Stomach smooth muscle (tissue), 2 donors: Measurements from ENCODE around the gene MDN1.
A peak's percentile ranks its signal among the peaks of the same experiment; 100 is the strongest.
"Not testable (repeated sequence)": the region's sequence is repeated elsewhere in the genome, so short reads cannot be mapped to it uniquely, and the experiment has no call there.

Experiments used
- H3K27ac ChIP-seq: one replicate; pipeline ENCODE4 v1.7.0; 2013; ENCODE audit warnings: mild to moderate bottlenecking, low read length, inconsistent platforms
- H3K27me3 ChIP-seq, 2 donors: one replicate each; pipeline ENCODE4 v1.7.0; 2013; ENCODE audit warnings: low read length in 2 of 2; ENCODE audit not compliant: insufficient read depth in 2 of 2, control insufficient read depth in 1 of 2
- H3K36me3 ChIP-seq, 2 donors: one replicate each; pipeline ENCODE4 v1.7.0; 2013; ENCODE audit warnings: low read length in 2 of 2; ENCODE audit not compliant: control insufficient read depth in 2 of 2, insufficient read depth in 2 of 2
- H3K4me1 ChIP-seq: one replicate; pipeline ENCODE4 v1.7.0; 2013; ENCODE audit warnings: low read length; ENCODE audit not compliant: control insufficient read depth, insufficient read depth
- H3K4me3 ChIP-seq, 2 donors: one replicate each; pipeline ENCODE4 v1.7.0; 2013; ENCODE audit warnings: low read length in 2 of 2
- H3K9ac ChIP-seq, 2 donors: one replicate each; pipeline ENCODE4 v1.7.0; 2013; ENCODE audit warnings: low read length in 2 of 2, mild to moderate bottlenecking in 1 of 2
- H3K9me3 ChIP-seq, 2 donors: one replicate each; pipeline ENCODE4 v1.7.0; 2013; ENCODE audit warnings: low read length in 2 of 2; ENCODE audit not compliant: control insufficient read depth in 2 of 2
- donor health status: healthy.
- donor health status: Pancreatic carcinoma.

The MDN1 gene

DNA sequence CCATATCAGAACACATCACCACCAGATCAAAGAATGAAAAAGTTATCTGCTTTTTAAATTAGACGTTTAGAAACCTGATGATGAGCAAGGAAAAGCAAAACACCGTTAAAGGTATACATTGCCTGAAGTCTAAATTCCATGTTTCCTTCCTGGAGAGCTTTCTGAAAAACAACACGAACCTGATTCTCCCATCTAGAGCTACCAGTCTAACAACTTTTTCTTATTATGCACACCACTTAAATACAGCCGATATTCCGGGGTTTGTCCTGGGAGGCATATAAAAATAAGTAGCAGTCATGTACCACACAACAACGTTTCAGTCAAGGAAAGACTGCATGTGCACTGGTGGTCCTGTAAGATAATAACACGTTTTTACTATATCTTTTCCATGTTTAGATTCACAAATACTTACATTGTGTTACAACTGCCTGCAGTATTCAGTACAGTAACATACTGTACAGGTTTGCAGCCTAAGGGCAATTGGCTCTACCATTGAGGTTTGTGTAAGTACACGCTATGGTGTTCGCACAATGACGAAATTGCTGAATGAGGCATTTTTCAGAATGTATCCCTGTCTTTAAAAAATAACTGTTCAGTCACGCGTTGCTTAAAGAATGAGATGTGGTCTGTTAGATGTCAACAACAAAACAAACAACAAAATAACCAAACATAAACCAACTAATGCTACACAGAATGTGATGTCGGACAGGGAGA lies 162.0 kb downstream of the MDN1 start:
- no peak overlapping the region for H3K4me3 ChIP-seq
- H3K9ac ChIP-seq = no peak overlapping the region
- H3K36me3 ChIP-seq = peaks cover 54 to 59% of the 10 kb centered on the region in 2 donors
- no peak overlapping the region for H3K27ac ChIP-seq
- H3K9me3 ChIP-seq = no peaks in the 10 kb centered on the region
- H3K27me3 ChIP-seq = no peaks in the 10 kb centered on the region
- no peaks in the 10 kb centered on the region for H3K4me1 ChIP-seq

DNA sequence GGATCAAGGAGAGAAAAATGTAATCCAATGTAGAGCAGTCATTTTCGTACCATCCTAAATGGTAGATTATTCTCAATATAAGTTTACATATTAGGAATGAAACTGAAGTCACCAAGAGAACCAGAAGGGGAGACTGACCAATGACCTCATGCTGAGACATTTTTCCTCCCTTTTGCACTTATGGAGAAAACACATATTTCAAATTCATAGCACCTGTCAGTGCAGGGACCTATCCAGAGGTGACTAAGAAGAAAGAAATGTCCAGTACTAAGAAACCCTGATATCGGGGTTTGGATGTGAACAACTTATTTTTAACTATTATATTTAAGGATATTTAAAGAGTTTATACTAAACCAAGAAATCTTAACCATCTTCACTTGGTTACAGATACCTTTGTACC lies 164.5 kb downstream of the MDN1 start:
- Histone ChIP-seq H3K36me3 (peaks cover 51 to 52% of the 10 kb centered on the region in 2 donors), H3K27ac (no peak overlapping the region), H3K4me3 (no peak overlapping the region), H3K9ac (no peak overlapping the region), H3K9me3 (no peaks in the 10 kb centered on the region), H3K4me1 (no peaks in the 10 kb centered on the region), H3K27me3 (no peaks in the 10 kb centered on the region)

- no peak overlapping the region for H3K4me3 ChIP-seq
- H3K36me3 ChIP-seq = peaks cover 30 to 37% of the 10 kb centered on the region in 2 donors
- no peak overlapping the region for H3K27ac ChIP-seq
- no peaks in the 10 kb centered on the region for H3K9me3 ChIP-seq
- H3K9ac ChIP-seq = no peak overlapping the region
- H3K4me1 ChIP-seq = no peaks in the 10 kb centered on the region
- no peaks in the 10 kb centered on the region for H3K27me3 ChIP-seq
Measured at GRCh38 chr6:89650579-89650978, 169.0 kb downstream of the MDN1 start.

DNA sequence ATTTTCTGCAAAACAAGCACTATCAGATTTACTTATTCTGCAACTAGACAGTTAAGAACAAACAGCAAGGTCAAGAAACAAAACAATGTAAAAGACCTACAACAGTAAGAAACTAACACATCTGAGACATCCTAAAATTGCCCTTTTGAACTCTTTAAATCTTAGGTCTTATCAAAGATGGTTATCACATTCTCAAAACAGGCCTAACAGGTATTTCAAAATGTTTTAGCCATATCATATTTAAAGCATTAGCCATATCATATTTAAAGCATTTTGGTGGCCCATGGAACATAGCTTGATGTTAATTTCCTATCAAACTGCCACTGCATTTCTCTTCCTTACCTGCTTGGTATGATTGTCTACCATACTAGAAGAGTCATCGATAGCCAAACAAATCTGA lies 169.9 kb downstream of the MDN1 start:
- Histone ChIP-seq H3K4me3 (no peak overlapping the region), H3K27me3 (no peaks in the 10 kb centered on the region), H3K36me3 (peaks cover 30 to 31% of the 10 kb centered on the region in 2 donors), H3K4me1 (no peaks in the 10 kb centered on the region), H3K9me3 (no peaks in the 10 kb centered on the region), H3K27ac (no peak overlapping the region), H3K9ac (no peak overlapping the region)

DNA sequence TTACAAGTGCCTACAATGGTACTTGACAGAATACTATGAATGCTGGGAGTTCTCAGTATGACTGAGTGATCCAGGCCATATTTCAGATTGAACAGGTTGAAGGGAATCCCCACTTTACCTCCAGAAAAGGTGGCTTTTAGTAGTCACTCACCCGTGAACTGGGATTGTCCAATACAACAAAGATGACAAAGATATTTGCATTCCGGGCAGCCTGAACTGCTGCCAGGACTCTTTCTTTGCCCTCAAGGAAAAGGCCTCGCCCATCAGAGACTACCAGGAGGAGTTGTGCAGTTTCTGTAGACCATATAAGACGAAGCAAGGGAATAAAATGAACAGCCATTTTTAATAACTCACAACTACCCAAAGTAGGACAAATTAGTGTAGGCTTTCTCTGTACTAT lies 174.7 kb downstream of the MDN1 start:
- H3K36me3 ChIP-seq = peaks cover 15 to 17% of the 10 kb centered on the region in 2 donors
- no peak overlapping the region for H3K27ac ChIP-seq
- no peak overlapping the region for H3K4me3 ChIP-seq
- peaks cover 4% of the 10 kb centered on the region for H3K4me1 ChIP-seq
- H3K9ac ChIP-seq = no peak overlapping the region
- H3K27me3 ChIP-seq = no peaks in the 10 kb centered on the region
- no peaks in the 10 kb centered on the region for H3K9me3 ChIP-seq

DNA sequence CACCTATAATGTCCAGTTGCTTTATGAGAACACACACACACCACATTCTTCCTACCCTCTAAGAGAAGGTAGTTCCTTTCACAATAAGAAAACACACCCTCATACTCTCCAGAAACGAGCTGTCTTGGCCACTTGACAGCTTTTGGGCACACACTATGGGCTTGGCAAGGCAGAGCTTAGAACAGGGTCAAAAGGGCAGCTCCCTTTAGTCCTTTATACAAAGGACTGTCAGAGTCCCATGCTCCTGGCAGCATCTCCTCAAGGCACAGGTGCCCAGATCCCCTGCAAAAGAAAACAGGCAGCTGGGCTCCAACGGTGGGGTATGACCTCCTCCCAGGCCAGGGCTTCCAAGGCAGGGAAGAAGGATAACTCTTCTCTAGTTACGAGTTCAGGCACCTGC lies 176.2 kb downstream of the MDN1 start:
- Histone ChIP-seq H3K9ac (no peak overlapping the region), H3K36me3 (peaks cover 15 to 17% of the 10 kb centered on the region in 2 donors), H3K27ac (no peak overlapping the region), H3K27me3 (no peaks in the 10 kb centered on the region), H3K4me1 (peaks cover 9% of the 10 kb centered on the region), H3K4me3 (no peak overlapping the region), H3K9me3 (no peaks in the 10 kb centered on the region)

- Histone ChIP-seq H3K9me3 (no peaks in the 10 kb centered on the region), H3K4me3 (no peak overlapping the region), H3K9ac (no peak overlapping the region), H3K36me3 (peaks cover 15 to 17% of the 10 kb centered on the region in 2 donors), H3K27ac (no peak overlapping the region), H3K4me1 (peaks cover 11% of the 10 kb centered on the region), H3K27me3 (no peaks in the 10 kb centered on the region)
Measured at GRCh38 chr6:89642956-89643355, 176.6 kb downstream of the MDN1 start.

DNA sequence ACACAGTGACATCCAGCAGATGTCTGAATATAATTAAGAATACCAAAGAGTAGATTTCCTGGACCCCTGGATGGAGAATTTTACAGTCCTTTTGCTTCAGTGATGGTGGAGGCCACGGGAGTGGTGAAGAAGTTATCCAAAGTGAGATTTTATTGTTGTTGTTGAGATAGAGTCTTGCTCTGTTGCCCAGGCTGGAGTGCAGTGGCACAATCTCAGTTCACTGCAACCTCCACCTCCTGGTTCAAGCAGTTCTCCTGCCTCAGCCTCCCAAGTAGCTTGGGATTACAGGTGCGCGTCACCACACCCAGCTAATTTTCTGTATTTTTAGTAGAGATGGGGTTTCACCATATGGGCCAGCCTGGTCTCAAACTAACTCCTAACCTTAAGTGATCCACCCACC lies 178.0 kb downstream of the MDN1 start:
- H3K4me1 ChIP-seq = peaks cover 16% of the 10 kb centered on the region
- not testable (repeated sequence) for H3K36me3 ChIP-seq

DNA sequence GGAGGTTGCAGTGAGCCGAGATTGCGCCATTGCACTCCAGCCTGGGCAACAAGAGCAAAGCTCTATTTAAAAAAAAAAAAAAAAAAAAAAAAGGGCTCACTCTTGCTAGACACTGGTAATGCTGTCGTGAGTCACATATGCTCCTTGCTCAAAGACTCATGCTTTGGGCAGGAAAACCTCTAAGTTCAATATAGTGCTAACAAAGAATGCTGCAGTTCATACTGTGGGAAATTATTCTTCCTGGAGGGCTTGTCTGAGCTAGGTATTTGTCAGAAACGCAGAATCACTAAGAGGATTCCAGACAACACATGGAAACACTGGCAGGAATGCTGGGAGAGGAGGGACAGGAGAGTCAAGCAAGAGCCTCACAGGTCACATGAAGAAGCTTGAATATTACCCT lies 178.8 kb downstream of the MDN1 start:
- Histone ChIP-seq H3K27ac (no peak overlapping the region), H3K27me3 (no peaks in the 10 kb centered on the region), H3K9ac (no peak overlapping the region), H3K36me3 (peaks cover 10 to 12% of the 10 kb centered on the region in 2 donors), H3K9me3 (no peaks in the 10 kb centered on the region), H3K4me3 (no peak overlapping the region), H3K4me1 (peaks cover 16% of the 10 kb centered on the region)

More for the DNA sequence above, 178.0 kb downstream of the MDN1 start:
- not testable (repeated sequence) for H3K4me3 ChIP-seq, H3K27ac ChIP-seq, H3K9ac ChIP-seq, H3K27me3 ChIP-seq, H3K9me3 ChIP-seq

DNA sequence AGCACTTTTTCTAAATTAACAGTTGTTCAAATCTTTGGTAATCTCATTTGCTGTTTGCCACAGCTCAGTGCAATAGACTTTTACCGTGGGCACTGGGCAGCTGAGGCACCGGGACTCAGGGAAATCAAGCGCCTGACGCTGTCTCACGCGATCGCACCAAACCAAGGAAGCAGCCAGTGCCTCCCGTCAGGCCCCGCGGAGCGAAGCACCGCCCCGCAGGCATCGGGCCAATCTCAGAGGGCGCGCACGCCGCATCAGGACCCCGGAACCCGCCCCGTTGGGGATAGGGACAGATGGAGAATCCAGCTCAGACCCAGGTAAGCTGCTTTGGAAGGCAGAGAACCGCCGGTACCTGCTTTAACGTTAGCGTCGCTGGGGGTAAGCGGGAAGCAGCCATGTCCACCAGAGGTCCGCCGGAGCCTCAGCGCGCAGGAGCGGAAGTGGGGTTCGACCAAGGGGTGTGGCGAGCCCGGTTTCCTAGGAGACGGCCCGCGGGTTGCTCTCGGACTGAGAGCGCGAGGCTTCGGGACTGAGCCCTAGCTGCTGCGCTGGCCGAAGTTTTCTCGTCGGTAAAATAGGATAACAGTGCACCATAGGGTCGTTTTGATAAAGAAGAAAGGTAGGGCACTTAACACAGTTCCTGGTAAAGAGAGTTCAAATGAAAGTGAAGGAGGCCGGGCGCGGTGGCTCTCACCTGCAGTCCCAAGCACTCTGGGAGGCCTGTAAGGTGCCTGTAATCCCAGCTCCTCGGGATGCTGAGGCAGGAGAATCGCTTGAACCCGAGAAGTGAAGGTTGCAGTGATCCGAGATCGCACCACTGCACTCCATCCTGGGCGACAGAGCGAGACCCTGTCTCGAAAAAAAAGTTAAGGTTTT lies 181.0 kb downstream of the MDN1 start, which contains the start of gene LYRM2:
Gene LYRM2 (minus strand): TSS at position 428 of the 876 bp plus-strand sequence. CDS start 31 bp downstream, at position 397.
- Histone ChIP-seq H3K36me3 (peaks cover 3 to 8% of the 10 kb centered on the region in 2 donors), H3K4me3 (peak within 1 kb of the TSS; percentile 77 to 97), H3K4me1 (peaks cover 16% of the 10 kb centered on the region), H3K27ac (peak within 1 kb of the TSS; percentile 86), H3K9ac (peak within 1 kb of the TSS; percentile 74 to 89), H3K9me3 (no peaks in the 10 kb centered on the region), H3K27me3 (no peaks in the 10 kb centered on the region)
